AG09319 (cell line): Measurements from ENCODE around the gene PSMA7.

Experiments
- DNase-seq: peaks from one replicate; pipeline ENCODE4 v3.0.0-alpha.2; 2010; ENCODE audit warnings: low read depth; ENCODE audit errors: extremely low read depth
- TF ChIP-seq, protein P1 (sequence below): IDR thresholded peaks from 2 replicates; pipeline ENCODE4 v1.5.1; 2011; ENCODE audit warnings: low read depth, mild to moderate bottlenecking, inconsistent platforms, low read length, moderate library complexity

Gene PSMA7

DNA sequence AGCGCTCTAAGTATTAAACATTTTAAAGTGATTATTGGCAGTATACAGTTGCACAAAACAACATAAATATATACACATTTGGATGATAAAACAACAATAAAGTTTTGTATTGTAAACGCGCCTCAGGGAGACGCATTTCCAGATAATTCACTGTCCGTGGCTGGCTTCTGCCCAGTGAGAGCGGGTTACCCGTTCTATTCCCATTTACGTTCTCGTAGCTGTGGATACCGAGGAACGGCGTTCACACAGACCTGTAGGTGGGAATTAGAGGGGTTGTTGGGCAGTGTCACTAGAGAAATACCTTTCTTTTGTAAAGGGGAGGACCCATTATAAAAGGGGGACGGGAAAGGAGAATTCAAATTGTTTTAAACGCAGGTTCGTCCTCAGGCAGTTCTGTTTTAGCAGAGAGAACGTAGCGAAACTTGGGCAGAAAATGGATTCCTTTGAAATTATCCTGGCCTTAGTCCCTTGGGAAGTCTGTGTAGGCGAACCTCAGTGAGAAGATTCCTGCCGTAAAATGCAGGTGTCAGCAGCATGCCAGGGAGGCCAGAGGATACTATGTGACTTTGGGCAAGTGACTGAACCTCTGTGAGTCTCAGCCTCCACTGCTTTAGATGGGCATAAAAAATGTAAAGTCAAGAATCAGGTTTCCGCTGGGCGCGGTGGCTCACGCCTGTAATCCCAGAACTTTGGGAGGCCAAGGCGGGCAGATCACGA is 40.4 kb upstream of the PSMA7 start:
- DNase-seq = no peak
- TF ChIP-seq, protein P1, sequence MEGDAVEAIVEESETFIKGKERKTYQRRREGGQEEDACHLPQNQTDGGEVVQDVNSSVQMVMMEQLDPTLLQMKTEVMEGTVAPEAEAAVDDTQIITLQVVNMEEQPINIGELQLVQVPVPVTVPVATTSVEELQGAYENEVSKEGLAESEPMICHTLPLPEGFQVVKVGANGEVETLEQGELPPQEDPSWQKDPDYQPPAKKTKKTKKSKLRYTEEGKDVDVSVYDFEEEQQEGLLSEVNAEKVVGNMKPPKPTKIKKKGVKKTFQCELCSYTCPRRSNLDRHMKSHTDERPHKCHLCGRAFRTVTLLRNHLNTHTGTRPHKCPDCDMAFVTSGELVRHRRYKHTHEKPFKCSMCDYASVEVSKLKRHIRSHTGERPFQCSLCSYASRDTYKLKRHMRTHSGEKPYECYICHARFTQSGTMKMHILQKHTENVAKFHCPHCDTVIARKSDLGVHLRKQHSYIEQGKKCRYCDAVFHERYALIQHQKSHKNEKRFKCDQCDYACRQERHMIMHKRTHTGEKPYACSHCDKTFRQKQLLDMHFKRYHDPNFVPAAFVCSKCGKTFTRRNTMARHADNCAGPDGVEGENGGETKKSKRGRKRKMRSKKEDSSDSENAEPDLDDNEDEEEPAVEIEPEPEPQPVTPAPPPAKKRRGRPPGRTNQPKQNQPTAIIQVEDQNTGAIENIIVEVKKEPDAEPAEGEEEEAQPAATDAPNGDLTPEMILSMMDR = no peak

GRCh38 chr20:62182469-62183425 is 39.6 kb upstream of the PSMA7 start, which contains the start of gene MTG2:
Gene MTG2 (plus strand): TSS chr20:62183028. CDS start chr20:62193421, 10,393 bp downstream.
- peak; percentile 82 for DNase-seq
- TF ChIP-seq, protein P1 = no peak

DNA sequence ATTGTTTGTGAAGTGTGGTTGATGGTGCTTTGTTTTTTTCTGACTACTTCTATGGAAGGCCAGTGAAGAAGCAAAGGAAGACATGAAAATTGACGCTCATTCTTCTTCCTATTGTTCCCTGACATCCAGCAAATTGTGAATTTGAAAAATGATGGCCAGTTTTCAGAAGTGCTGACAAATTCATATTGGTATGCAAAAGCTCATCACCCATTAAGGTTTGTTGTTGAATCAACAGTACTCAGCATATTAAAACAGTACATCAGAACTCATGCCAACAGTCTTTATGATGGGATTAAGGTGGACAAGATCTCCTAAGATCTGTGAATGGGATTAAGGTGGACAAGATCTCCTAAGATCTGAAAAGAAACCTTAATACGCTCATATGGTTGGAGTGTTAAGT is 38.6 kb upstream of the PSMA7 start:
- no peak for DNase-seq
- TF ChIP-seq, protein P1 = no peak

- TF ChIP-seq, protein P1 = no peak
Observed at GRCh38 chr20:62179162-62179504, 35.9 kb upstream of the PSMA7 start.

DNA sequence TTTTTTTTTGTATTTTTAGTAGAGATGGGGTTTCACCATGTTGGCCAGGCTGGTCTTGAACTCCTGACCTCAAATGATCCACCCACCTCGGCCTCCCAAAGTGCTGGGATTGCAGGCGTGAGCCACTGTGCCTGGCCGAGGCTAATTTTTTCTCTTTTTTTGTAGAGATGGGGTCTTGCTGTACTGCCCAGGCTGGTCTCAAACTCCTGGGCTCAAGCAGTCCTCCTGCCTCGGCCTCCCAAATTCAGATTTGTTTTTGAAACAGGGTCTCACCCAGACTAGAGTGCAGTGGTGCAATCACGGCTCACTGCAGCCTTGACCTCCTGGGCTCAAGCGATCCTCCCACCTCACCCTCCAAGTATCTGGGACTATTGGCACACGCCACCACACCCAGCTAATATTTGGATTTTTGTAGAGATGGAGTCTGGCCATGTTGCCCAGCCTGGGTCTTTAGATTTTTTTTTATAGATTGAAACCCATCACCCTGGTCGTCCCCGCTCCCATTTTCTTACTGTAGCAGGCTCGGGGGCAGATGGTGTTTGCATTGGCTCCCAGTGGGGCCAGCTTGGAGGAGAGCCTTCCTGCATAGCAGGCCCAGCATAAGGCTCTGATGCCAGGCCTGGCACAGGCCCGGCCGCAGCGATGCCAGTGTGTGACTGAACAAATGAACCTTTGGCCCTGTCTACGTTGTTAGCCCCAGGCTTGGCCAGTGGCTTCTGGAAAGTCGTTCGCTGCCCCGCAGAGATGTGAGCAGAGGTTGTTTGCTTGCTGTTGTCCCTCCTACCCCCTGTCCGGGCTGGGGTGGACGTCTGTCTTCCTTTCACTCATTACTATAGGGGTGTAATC is 35.3 kb upstream of the PSMA7 start:
- TF ChIP-seq, protein P1 = no peak
- DNase-seq = no peak

More at GRCh38 chr20:62179162-62179504, 35.9 kb upstream of the PSMA7 start:
- no peak for DNase-seq

DNA sequence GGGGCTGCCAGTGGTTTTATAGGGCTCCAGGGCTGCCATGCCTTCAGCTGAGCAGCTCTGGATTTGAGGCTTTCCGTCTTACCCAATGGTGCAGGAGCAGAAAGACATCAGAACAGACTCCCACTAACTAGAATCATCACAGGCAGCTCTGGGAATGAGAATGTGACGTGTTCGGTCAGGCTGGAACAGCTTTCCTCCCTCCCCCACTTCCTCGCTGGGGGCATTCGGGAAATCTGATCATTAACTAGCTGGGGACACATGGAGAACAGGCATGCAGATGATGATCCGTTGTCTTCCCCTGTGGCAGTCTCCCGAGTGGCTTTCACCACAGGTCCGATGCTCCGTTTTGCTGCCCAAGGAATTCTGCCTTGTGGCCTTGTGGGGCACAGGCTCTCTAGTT is 34.1 kb upstream of the PSMA7 start:
- TF ChIP-seq, protein P1 = no peak
- no peak for DNase-seq
